Panc1 (cell line): ENCODE data around the gene ARHGDIB. TPM values are rescaled to one million over a fixed set of nuclear protein-coding genes. Genes with fewer than 3 reads are reported as not detected.

ENCODE experiments used
- ATAC-seq: fragments of 200-7000 bp; cut with Tn5 transposase; 2 replicates; pipeline ENCODE4 v1.9.1; 2020; ENCODE audit warnings: mild to moderate bottlenecking, moderate library complexity
- BruUV-seq: library from RNA; stranded (reverse); fragments of 400-500 nt; replicated peaks from 2 replicates; lab custom pipeline; 2021; lab: Mats Ljungman, UMichigan
- CTCF ChIA-PET: fragments of 300-600 bp; sonication (Branson Sonifier 250); formaldehyde crosslinking; loops from one replicate; lab custom pipeline; 2022; ENCODE audit warnings: antibody characterized with exemption; lab: Charles Lee
- POLR2A ChIA-PET: fragments of 300-600 bp; sonication (Branson Sonifier 250); formaldehyde crosslinking; loops from one replicate; lab custom pipeline; 2022; ENCODE audit warnings: antibody characterized with exemption; lab: Charles Lee
- DNase-seq: peaks from one replicate; pipeline ENCODE4 v3.0.0-alpha.2; 2010; ENCODE audit warnings: low read depth, low spot score
- H3K27ac ChIP-seq: 2 replicates; pipeline ENCODE4 v1.5.1; 2011; ENCODE audit warnings: mild to moderate bottlenecking, low read length, inconsistent platforms
- H3K27me3 ChIP-seq: fragments of 200-500 bp; sonication (Bioruptor generic); 2 replicates; pipeline ENCODE4 v1.6.0; 2014; ENCODE audit warnings: low read length, inconsistent platforms; ENCODE audit not compliant: control insufficient read depth, insufficient read depth
- H3K36me3 ChIP-seq: fragments of 200-500 bp; sonication (Bioruptor generic); 2 replicates; pipeline ENCODE4 v1.5.1; 2014; ENCODE audit warnings: inconsistent platforms, mild to moderate bottlenecking, low read length, moderate library complexity; ENCODE audit not compliant: control insufficient read depth, insufficient read depth
- H3K4me1 ChIP-seq: 2 replicates; pipeline ENCODE4 v1.5.1; 2011; ENCODE audit warnings: inconsistent platforms, mild to moderate bottlenecking, low read length, moderate library complexity; ENCODE audit not compliant: control insufficient read depth, insufficient read depth
- H3K4me3 ChIP-seq, 2 experiments: 2 replicates each; pipeline ENCODE4 v1.5.1; 2011 to 2012; ENCODE audit warnings: low read depth in 2 of 2, low read length in 2 of 2, mild to moderate bottlenecking in 2 of 2, inconsistent platforms in 1 of 2, moderate library complexity in 1 of 2
- H3K9me3 ChIP-seq: fragments of 200-500 bp; sonication (Bioruptor generic); 2 replicates; pipeline ENCODE4 v1.5.1; 2014; ENCODE audit warnings: low read depth, mild to moderate bottlenecking, inconsistent platforms, low read length, moderate library complexity; ENCODE audit not compliant: control insufficient read depth, insufficient read depth
- POLR2AphosphoS5 ChIP-seq: IDR thresholded peaks from 2 replicates; pipeline ENCODE4 v1.6.1; 2012; ENCODE audit warnings: mild to moderate bottlenecking, low read depth, low read length, moderate library complexity
- REST ChIP-seq, 2 experiments: IDR thresholded peaks; 2 replicates each; pipeline ENCODE4 v1.6.1; 2011 to 2012; ENCODE audit warnings: low read depth in 2 of 2, control low read depth in 1 of 2, low read length in 1 of 2, mild to moderate bottlenecking in 1 of 2, moderate library complexity in 1 of 2; ENCODE audit not compliant: insufficient read depth in 1 of 2
- SIN3A ChIP-seq: IDR thresholded peaks from 2 replicates; pipeline ENCODE4 v1.6.1; 2012; ENCODE audit warnings: low read depth, mild to moderate bottlenecking, low read length, moderate library complexity, borderline replicate concordance; ENCODE audit not compliant: insufficient read depth
- TCF7L2 ChIP-seq: IDR thresholded peaks from 2 replicates; pipeline ENCODE4 v1.6.1; 2011; ENCODE audit warnings: mild to moderate bottlenecking, low read depth, low read length, inconsistent platforms
- in situ Hi-C: cut with HindIII; loops from 2 replicates; pipeline ENCODE4 v1.10.0; 2016; ENCODE audit warnings: low sequenced_read_pairs, low pct_unique_long_range_greater_than_20kb
- intact Hi-C: fragments of 100-400 bp; cut with micrococcal nuclease; formaldehyde crosslinking; loops from one replicate; pipeline ENCODE4 v1.10.0; 2022; ENCODE audit not compliant: unreplicated experiment
- total RNA-seq: library from RNA; stranded (reverse); gene quantifications from one replicate; pipeline ENCODE4 v1.2.1, GENCODE V29; 2021; ENCODE audit not compliant: unreplicated experiment
- TF ChIP-seq, protein P1 (sequence below): fragments of 450-650 bp; IDR thresholded peaks from 2 replicates; pipeline ENCODE4 v1.5.1; 2017; ENCODE audit warnings: mild to moderate bottlenecking

The ARHGDIB gene
- total RNA-seq, 1 experiment from 2014 or later, result 1.6 TPM

GRCh38 chr12:14992673-14993072 is 31.3 kb upstream of the ARHGDIB start:
- in situ Hi-C loops (no loop called here), intact Hi-C loops (loop anchor here (10.0 kb wide), 1 partner anchor 268 kb away; no protein-coding TSS in a partner anchor)
- no peaks in the 10 kb centered on the region for H3K27me3 ChIP-seq
- TF ChIP-seq REST (IDR thresholded peaks at IDR 0.05; ENCODE audit: insufficient read depth in 1 of 2, low read depth in 2 of 2, low read length in 1 of 2), result no peak
- TF ChIP-seq POLR2AphosphoS5, result no peak
- no peak for TF ChIP-seq SIN3A
- TF ChIP-seq TCF7L2, result no peak
- TF ChIP-seq, protein P1, sequence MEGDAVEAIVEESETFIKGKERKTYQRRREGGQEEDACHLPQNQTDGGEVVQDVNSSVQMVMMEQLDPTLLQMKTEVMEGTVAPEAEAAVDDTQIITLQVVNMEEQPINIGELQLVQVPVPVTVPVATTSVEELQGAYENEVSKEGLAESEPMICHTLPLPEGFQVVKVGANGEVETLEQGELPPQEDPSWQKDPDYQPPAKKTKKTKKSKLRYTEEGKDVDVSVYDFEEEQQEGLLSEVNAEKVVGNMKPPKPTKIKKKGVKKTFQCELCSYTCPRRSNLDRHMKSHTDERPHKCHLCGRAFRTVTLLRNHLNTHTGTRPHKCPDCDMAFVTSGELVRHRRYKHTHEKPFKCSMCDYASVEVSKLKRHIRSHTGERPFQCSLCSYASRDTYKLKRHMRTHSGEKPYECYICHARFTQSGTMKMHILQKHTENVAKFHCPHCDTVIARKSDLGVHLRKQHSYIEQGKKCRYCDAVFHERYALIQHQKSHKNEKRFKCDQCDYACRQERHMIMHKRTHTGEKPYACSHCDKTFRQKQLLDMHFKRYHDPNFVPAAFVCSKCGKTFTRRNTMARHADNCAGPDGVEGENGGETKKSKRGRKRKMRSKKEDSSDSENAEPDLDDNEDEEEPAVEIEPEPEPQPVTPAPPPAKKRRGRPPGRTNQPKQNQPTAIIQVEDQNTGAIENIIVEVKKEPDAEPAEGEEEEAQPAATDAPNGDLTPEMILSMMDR, result no peak
- no peaks in the 10 kb centered on the region for H3K9me3 ChIP-seq
- ATAC-seq (no peak), DNase-seq (no peak)
- H3K4me1 ChIP-seq, result no peaks in the 10 kb centered on the region; the same call in 1 of the 2 replicates
- no TSS peak for BruUV-seq
- H3K36me3 ChIP-seq, result no peaks in the 10 kb centered on the region
- no peak overlapping the region for H3K4me3 ChIP-seq
- ChIA-PET CTCF (no interaction called here), POLR2A (no interaction called here)
- H3K27ac ChIP-seq, result no peak overlapping the region

- Histone ChIP-seq H3K27me3 (no peaks in the 10 kb centered on the region), H3K27ac (no peak overlapping the region), H3K4me1 (no peaks in the 10 kb centered on the region; the same call in 1 of the 2 replicates), H3K36me3 (no peaks in the 10 kb centered on the region), H3K9me3 (no peaks in the 10 kb centered on the region), H3K4me3 (no peak overlapping the region)
- ATAC-seq (no peak), DNase-seq (no peak)
- in situ Hi-C loops, result no loop called here
- TF ChIP-seq REST (IDR thresholded peaks at IDR 0.05; ENCODE audit: insufficient read depth in 1 of 2, low read depth in 2 of 2, low read length in 1 of 2) (no peak), TCF7L2 (no peak), POLR2AphosphoS5 (no peak), SIN3A (no peak)
- TF ChIP-seq, protein P1, result no peak
- POLR2A ChIA-PET, result no interaction called here
- no TSS peak for BruUV-seq
- CTCF ChIA-PET, result no interaction called here
- intact Hi-C loops, result loop anchor here (10.0 kb wide), 1 partner anchor 266 kb away; no protein-coding TSS in a partner anchor
Observed at GRCh38 chr12:14991069-14991468, 29.7 kb upstream of the ARHGDIB start.
